ENCODE results near the gene SCAMP1.

The SCAMP1 gene

DNA sequence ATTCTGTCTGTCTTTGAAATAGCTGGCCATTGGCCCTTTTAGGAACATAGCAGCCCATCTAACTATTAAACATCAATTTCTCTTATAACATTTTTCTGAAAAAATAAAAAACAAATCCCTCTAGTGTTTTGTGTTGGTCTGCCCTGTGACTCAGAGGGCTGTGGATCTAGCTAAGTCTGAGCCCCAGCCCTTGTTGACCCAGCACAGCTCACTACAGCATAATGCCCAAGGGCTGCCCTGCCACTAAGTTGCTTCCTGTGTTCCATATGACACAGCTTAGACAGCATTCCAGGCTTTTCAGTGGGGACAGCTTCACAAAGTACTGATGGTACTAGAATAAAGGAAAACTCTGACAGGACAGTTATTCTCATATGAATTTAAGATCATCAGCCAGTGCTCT, 136.0 kb downstream of the SCAMP1 start:
- Histone ChIP-seq H2BK15ac (ENCODE audit: low read depth, poor library complexity, severe bottlenecking) (no peak overlapping the region), H3K4ac (ENCODE audit: low read depth in 1 of 2, low read length in 2 of 2) (no peak overlapping the region), H3K4me2 (ENCODE audit: low read length, poor library complexity, severe bottlenecking) (no peak overlapping the region), H3K4me3 (ENCODE audit: insufficient read depth in 1 of 2, low read depth in 1 of 2, low read length in 2 of 2) (no peak overlapping the region), H3K27me3 (ENCODE audit: control insufficient read depth in 1 of 2, insufficient read depth in 1 of 2, low read length in 2 of 2) (no peaks in the 10 kb centered on the region), H2AK5ac (ENCODE audit: low read length, severe bottlenecking) (no peak overlapping the region), H3K23ac (ENCODE audit: low read length in 2 of 2) (no peak overlapping the region), H3K79me1 (replicated peaks; ENCODE audit: low read length, poor library complexity, severe bottlenecking) (peaks cover 28% of the 10 kb centered on the region), H4K91ac (ENCODE audit: low read length) (no peak overlapping the region), H3K9ac (ENCODE audit: low read length) (peak overlapping the region; percentile 22), H2BK120ac (ENCODE audit: low read depth, low read length) (no peak overlapping the region), H2BK12ac (ENCODE audit: low read length in 2 of 2) (no peak overlapping the region), H2AFZ (ENCODE audit: low read depth, low read length) (no peak overlapping the region), H3K4me1 (ENCODE audit: control insufficient read depth, insufficient read depth, low read depth, low read length) (no peaks in the 10 kb centered on the region), H3K36me3 (ENCODE audit: control insufficient read depth in 1 of 2, insufficient read depth in 2 of 2, low read depth in 1 of 2, low read length in 2 of 2) (peaks cover 5 to 37% of the 10 kb centered on the region in 2 experiments), H3K14ac (ENCODE audit: low read length in 2 of 2) (no peak overlapping the region), H2BK5ac (ENCODE audit: low read depth, low read length, poor library complexity, severe bottlenecking) (no peak overlapping the region), H4K8ac (ENCODE audit: low read length) (no peak overlapping the region), H3K9me3 (ENCODE audit: control insufficient read depth, low read length) (no peaks in the 10 kb centered on the region), H3K27ac (ENCODE audit: low read length, poor library complexity, severe bottlenecking) (no peak overlapping the region), H3K18ac (ENCODE audit: low read depth in 1 of 2, low read length in 2 of 2) (no peak overlapping the region)
- peak; percentile 45 for DNase-seq

DNA sequence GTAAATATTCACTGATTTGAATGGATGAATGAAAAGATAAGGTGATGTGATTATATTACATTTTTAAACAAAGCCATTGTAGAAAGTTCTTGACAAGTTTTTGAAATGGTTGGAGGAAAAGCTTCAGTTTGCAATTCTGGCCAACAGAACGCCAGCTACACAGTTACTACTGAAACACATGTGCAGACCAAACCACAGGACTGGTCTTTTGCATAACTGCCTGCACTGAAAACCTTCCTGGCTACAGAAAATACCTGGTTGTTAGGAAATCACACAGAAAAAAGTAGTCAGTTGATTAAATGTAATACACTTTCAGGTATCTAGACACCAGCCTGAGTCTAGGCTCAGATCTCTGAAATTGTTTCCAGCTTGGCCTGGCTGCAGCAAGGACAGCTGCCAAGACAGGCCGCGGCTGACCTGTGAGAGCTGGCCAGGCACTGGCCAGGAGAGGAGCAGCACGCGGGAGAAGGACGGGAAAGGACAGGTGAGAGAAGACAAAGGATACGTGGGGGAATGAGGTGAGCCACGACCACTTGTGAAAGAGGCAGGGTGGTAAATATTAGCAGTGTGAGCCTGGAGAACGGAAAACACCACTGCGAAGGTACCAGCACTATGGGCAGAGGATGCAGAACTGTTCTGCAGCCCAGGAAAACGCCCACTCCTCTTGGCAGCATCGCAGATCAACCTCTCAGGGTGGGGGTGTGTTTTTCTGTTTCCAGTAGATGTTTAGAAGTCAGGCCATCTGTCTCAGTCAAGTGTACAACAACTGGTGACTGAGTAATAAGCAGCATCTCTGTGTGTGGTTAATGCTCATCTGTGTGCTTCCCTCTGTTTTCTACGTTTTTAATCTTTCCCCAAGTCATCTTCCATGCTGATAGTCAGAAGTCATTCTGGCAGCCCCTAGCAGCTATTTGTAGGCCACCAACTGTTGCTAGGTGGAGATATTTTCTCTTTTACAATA, 137.4 kb downstream of the SCAMP1 start:
- no peak overlapping the region for H3K18ac ChIP-seq (ENCODE audit: low read depth in 1 of 2, low read length in 2 of 2)
- H3K9me3 ChIP-seq (ENCODE audit: control insufficient read depth, low read length) = no peaks in the 10 kb centered on the region
- H4K91ac ChIP-seq (ENCODE audit: low read length) = no peak overlapping the region
- H3K79me1 ChIP-seq (replicated peaks; ENCODE audit: low read length, poor library complexity, severe bottlenecking) = peaks cover 29% of the 10 kb centered on the region
- H3K9ac ChIP-seq (ENCODE audit: low read length) = peak overlapping the region; percentile 2
- no peaks in the 10 kb centered on the region for H3K27me3 ChIP-seq (ENCODE audit: control insufficient read depth in 1 of 2, insufficient read depth in 1 of 2, low read length in 2 of 2)
- H3K14ac ChIP-seq (ENCODE audit: low read length in 2 of 2) = no peak overlapping the region
- H2BK120ac ChIP-seq (ENCODE audit: low read depth, low read length) = no peak overlapping the region
- H3K4ac ChIP-seq (ENCODE audit: low read depth in 1 of 2, low read length in 2 of 2) = no peak overlapping the region
- no peak overlapping the region for H2AK5ac ChIP-seq (ENCODE audit: low read length, severe bottlenecking)
- H3K4me3 ChIP-seq (ENCODE audit: insufficient read depth in 1 of 2, low read depth in 1 of 2, low read length in 2 of 2) = no peak overlapping the region
- H4K8ac ChIP-seq (ENCODE audit: low read length) = no peak overlapping the region
- 91% methylated on average over 12 of the region's 13 CpGs for WGBS
- H3K27ac ChIP-seq (ENCODE audit: low read length, poor library complexity, severe bottlenecking) = no peak overlapping the region
- no peak overlapping the region for H2BK12ac ChIP-seq (ENCODE audit: low read length in 2 of 2)
- no peaks in the 10 kb centered on the region for H3K4me1 ChIP-seq (ENCODE audit: control insufficient read depth, insufficient read depth, low read depth, low read length)
- no peak overlapping the region for H3K4me2 ChIP-seq (ENCODE audit: low read length, poor library complexity, severe bottlenecking)
- no peak overlapping the region for H2BK15ac ChIP-seq (ENCODE audit: low read depth, poor library complexity, severe bottlenecking)
- H2BK5ac ChIP-seq (ENCODE audit: low read depth, low read length, poor library complexity, severe bottlenecking) = no peak overlapping the region
- peaks cover 5 to 22% of the 10 kb centered on the region in 2 experiments for H3K36me3 ChIP-seq (ENCODE audit: control insufficient read depth in 1 of 2, insufficient read depth in 2 of 2, low read depth in 1 of 2, low read length in 2 of 2)
- H2AFZ ChIP-seq (ENCODE audit: low read depth, low read length) = no peak overlapping the region
- DNase-seq = no peak
- no peak overlapping the region for H3K23ac ChIP-seq (ENCODE audit: low read length in 2 of 2)

GRCh38 chr5:78499485-78499884, 139.1 kb downstream of the SCAMP1 start:
- Histone ChIP-seq H3K18ac (ENCODE audit: low read depth in 1 of 2, low read length in 2 of 2) (no peak overlapping the region), H3K4me3 (ENCODE audit: insufficient read depth in 1 of 2, low read depth in 1 of 2, low read length in 2 of 2) (no peak overlapping the region)
- WGBS = no CpG with 5 or more reads among the region's 1 CpG

GRCh38 chr5:78500028-78500427, 139.6 kb downstream of the SCAMP1 start:
- no peak overlapping the region for H2BK5ac ChIP-seq (ENCODE audit: low read depth, low read length, poor library complexity, severe bottlenecking)
- no peak overlapping the region for H4K91ac ChIP-seq (ENCODE audit: low read length)
- H2AK5ac ChIP-seq (ENCODE audit: low read length, severe bottlenecking) = no peak overlapping the region
- H3K9ac ChIP-seq (ENCODE audit: low read length) = no peak overlapping the region
- H3K18ac ChIP-seq (ENCODE audit: low read depth in 1 of 2, low read length in 2 of 2) = no peak overlapping the region
- H2AFZ ChIP-seq (ENCODE audit: low read depth, low read length) = no peak overlapping the region
- no peak overlapping the region for H3K14ac ChIP-seq (ENCODE audit: low read length in 2 of 2)
- no peak overlapping the region for H2BK15ac ChIP-seq (ENCODE audit: low read depth, poor library complexity, severe bottlenecking)
- H3K9me3 ChIP-seq (ENCODE audit: control insufficient read depth, low read length) = no peaks in the 10 kb centered on the region
- H4K8ac ChIP-seq (ENCODE audit: low read length) = no peak overlapping the region
- peaks cover 28% of the 10 kb centered on the region for H3K79me1 ChIP-seq (replicated peaks; ENCODE audit: low read length, poor library complexity, severe bottlenecking)
- no peak overlapping the region for H3K4ac ChIP-seq (ENCODE audit: low read depth in 1 of 2, low read length in 2 of 2)
- H3K36me3 ChIP-seq (ENCODE audit: control insufficient read depth in 1 of 2, insufficient read depth in 2 of 2, low read depth in 1 of 2, low read length in 2 of 2) = peaks cover 0 to 6% of the 10 kb centered on the region in 2 experiments
- H3K4me2 ChIP-seq (ENCODE audit: low read length, poor library complexity, severe bottlenecking) = no peak overlapping the region
- peaks cover 4% of the 10 kb centered on the region for H3K4me1 ChIP-seq (ENCODE audit: control insufficient read depth, insufficient read depth, low read depth, low read length)
- DNase-seq = no peak
- H2BK120ac ChIP-seq (ENCODE audit: low read depth, low read length) = no peak overlapping the region
- H3K27me3 ChIP-seq (ENCODE audit: control insufficient read depth in 1 of 2, insufficient read depth in 1 of 2, low read length in 2 of 2) = no peaks in the 10 kb centered on the region
- H3K4me3 ChIP-seq (ENCODE audit: insufficient read depth in 1 of 2, low read depth in 1 of 2, low read length in 2 of 2) = no peak overlapping the region
- 97% methylated on average over 2 of the region's 2 CpGs for WGBS
- no peak overlapping the region for H3K23ac ChIP-seq (ENCODE audit: low read length in 2 of 2)
- no peak overlapping the region for H2BK12ac ChIP-seq (ENCODE audit: low read length in 2 of 2)
- no peak overlapping the region for H3K27ac ChIP-seq (ENCODE audit: low read length, poor library complexity, severe bottlenecking)

More at GRCh38 chr5:78499485-78499884, 139.1 kb downstream of the SCAMP1 start:
- Histone ChIP-seq H3K79me1 (replicated peaks; ENCODE audit: low read length, poor library complexity, severe bottlenecking) (peaks cover 28% of the 10 kb centered on the region), H3K36me3 (ENCODE audit: control insufficient read depth in 1 of 2, insufficient read depth in 2 of 2, low read depth in 1 of 2, low read length in 2 of 2) (peaks cover 0 to 7% of the 10 kb centered on the region in 2 experiments), H3K27ac (ENCODE audit: low read length, poor library complexity, severe bottlenecking) (no peak overlapping the region), H3K9ac (ENCODE audit: low read length) (no peak overlapping the region), H2AFZ (ENCODE audit: low read depth, low read length) (no peak overlapping the region), H3K23ac (ENCODE audit: low read length in 2 of 2) (no peak overlapping the region), H4K91ac (ENCODE audit: low read length) (no peak overlapping the region), H3K4me1 (ENCODE audit: control insufficient read depth, insufficient read depth, low read depth, low read length) (no peaks in the 10 kb centered on the region), H2BK5ac (ENCODE audit: low read depth, low read length, poor library complexity, severe bottlenecking) (no peak overlapping the region), H3K14ac (ENCODE audit: low read length in 2 of 2) (no peak overlapping the region), H3K9me3 (ENCODE audit: control insufficient read depth, low read length) (no peaks in the 10 kb centered on the region), H2BK120ac (ENCODE audit: low read depth, low read length) (no peak overlapping the region), H2AK5ac (ENCODE audit: low read length, severe bottlenecking) (no peak overlapping the region), H4K8ac (ENCODE audit: low read length) (no peak overlapping the region), H3K4ac (ENCODE audit: low read depth in 1 of 2, low read length in 2 of 2) (no peak overlapping the region), H2BK12ac (ENCODE audit: low read length in 2 of 2) (no peak overlapping the region), H3K4me2 (ENCODE audit: low read length, poor library complexity, severe bottlenecking) (no peak overlapping the region), H3K27me3 (ENCODE audit: control insufficient read depth in 1 of 2, insufficient read depth in 1 of 2, low read length in 2 of 2) (no peaks in the 10 kb centered on the region), H2BK15ac (ENCODE audit: low read depth, poor library complexity, severe bottlenecking) (no peak overlapping the region)
- DNase-seq = no peak

All from mesenchymal stem cell (in vitro differentiated cells and primary cell).